ENCODE results near the gene HOXC9.

Gene HOXC9

GRCh38 chr12:53964315-53964713 is 35.6 kb upstream of the HOXC9 start:
- no peak overlapping the region for H3K4me3 ChIP-seq (ENCODE audit: low read length)
- TF ChIP-seq CTCF (IDR thresholded peaks at IDR 0.05; ENCODE audit: insufficient read depth, low read depth, low read length, missing control alignments), result no peak

GRCh38 chr12:53965281-53966084 is 34.5 kb upstream of the HOXC9 start:
- TF ChIP-seq CTCF (IDR thresholded peaks at IDR 0.05; ENCODE audit: insufficient read depth, low read depth, low read length, missing control alignments), result no peak
- no peak overlapping the region for H3K4me3 ChIP-seq (ENCODE audit: low read length)
- DNase-seq (ENCODE audit: low read depth), result no peak

More at GRCh38 chr12:53964315-53964713, 35.6 kb upstream of the HOXC9 start:
- DNase-seq (ENCODE audit: low read depth), result no peak

GRCh38 chr12:53966085-53966384 is 33.9 kb upstream of the HOXC9 start:
- no peak for DNase-seq (ENCODE audit: low read depth)
- no peak overlapping the region for H3K4me3 ChIP-seq (ENCODE audit: low read length)
- TF ChIP-seq CTCF (IDR thresholded peaks at IDR 0.05; ENCODE audit: insufficient read depth, low read depth, low read length, missing control alignments), result no peak

- TF ChIP-seq CTCF (IDR thresholded peaks at IDR 0.05; ENCODE audit: insufficient read depth, low read depth, low read length, missing control alignments), result no peak
- DNase-seq (ENCODE audit: low read depth), result no peak
- no peak overlapping the region for H3K4me3 ChIP-seq (ENCODE audit: low read length)
These were observed 33.4 kb upstream of the HOXC9 start for GRCh38 chr12:53966385-53967133.

- no peak for TF ChIP-seq CTCF (IDR thresholded peaks at IDR 0.05; ENCODE audit: insufficient read depth, low read depth, low read length, missing control alignments)
- no peak overlapping the region for H3K4me3 ChIP-seq (ENCODE audit: low read length)
- no peak for DNase-seq (ENCODE audit: low read depth)
These were observed 32.5 kb upstream of the HOXC9 start for GRCh38 chr12:53967421-53967925.

GRCh38 chr12:53968214-53969127 is 31.5 kb upstream of the HOXC9 start:
- no peak for DNase-seq (ENCODE audit: low read depth)
- no peak for TF ChIP-seq CTCF (IDR thresholded peaks at IDR 0.05; ENCODE audit: insufficient read depth, low read depth, low read length, missing control alignments)
- no peak overlapping the region for H3K4me3 ChIP-seq (ENCODE audit: low read length)
